Trophoblast cell (in vitro differentiated cells and primary cell): Measurements from ENCODE around the gene RHCE.
"Not testable (repeated sequence)": the region's sequence is repeated elsewhere in the genome, so short reads cannot be mapped to it uniquely, and the experiment has no call there.

Experiments used
- DNase-seq, 2 donors: peaks; one replicate each; pipeline ENCODE4 v3.0.0-alpha.2; 2016
- H2AFZ ChIP-seq: 2 replicates; pipeline ENCODE4 v1.6.1; 2013; ENCODE audit warnings: low read length, moderate library complexity, mild to moderate bottlenecking; ENCODE audit not compliant: insufficient read depth, poor library complexity
- H2AK5ac ChIP-seq: 2 replicates; pipeline ENCODE4 v1.6.1; 2013; ENCODE audit warnings: mild to moderate bottlenecking, low read length
- H2BK120ac ChIP-seq: 2 replicates; pipeline ENCODE4 v1.6.1; 2013; ENCODE audit warnings: low read length, mild to moderate bottlenecking, moderate library complexity; ENCODE audit not compliant: insufficient read depth, poor library complexity
- H2BK12ac ChIP-seq: 2 replicates; pipeline ENCODE4 v1.6.1; 2013; ENCODE audit warnings: mild to moderate bottlenecking, low read length, moderate library complexity
- H2BK5ac ChIP-seq: 2 replicates; pipeline ENCODE4 v1.6.1; 2013; ENCODE audit warnings: low read length, low read depth, moderate library complexity, mild to moderate bottlenecking; ENCODE audit not compliant: poor library complexity
- H3K14ac ChIP-seq: 2 replicates; pipeline ENCODE4 v1.6.1; 2013; ENCODE audit warnings: mild to moderate bottlenecking, low read length
- H3K18ac ChIP-seq: 2 replicates; pipeline ENCODE4 v1.6.1; 2013; ENCODE audit warnings: mild to moderate bottlenecking, low read length
- H3K23ac ChIP-seq: 2 replicates; pipeline ENCODE4 v1.6.1; 2013; ENCODE audit warnings: low read length
- H3K27ac ChIP-seq: 2 replicates; pipeline ENCODE4 v1.5.1; 2013; ENCODE audit warnings: low read depth, mild to moderate bottlenecking, inconsistent platforms, low read length, moderate library complexity
- H3K27me3 ChIP-seq: 2 replicates; pipeline ENCODE4 v1.6.1; 2013; ENCODE audit warnings: inconsistent platforms, mild to moderate bottlenecking, low read length, moderate library complexity; ENCODE audit not compliant: insufficient read depth
- H3K36me3 ChIP-seq, 2 experiments: 1 replicate in 1 of 2; 2 replicates in 1 of 2; pipeline ENCODE4 v1.6.1; 2013; ENCODE audit warnings: low read length in 2 of 2, mild to moderate bottlenecking in 2 of 2, moderate library complexity in 1 of 2; ENCODE audit not compliant: insufficient read depth in 2 of 2, control insufficient read depth in 1 of 2
- H3K4ac ChIP-seq: 2 replicates; pipeline ENCODE4 v1.6.1; 2013; ENCODE audit warnings: low read depth, mild to moderate bottlenecking, low read length, moderate library complexity
- H3K4me1 ChIP-seq, 2 experiments: 1 replicate in 1 of 2; 2 replicates in 1 of 2; pipeline ENCODE4 v1.6.1; 2013; ENCODE audit warnings: low read length in 2 of 2, mild to moderate bottlenecking in 2 of 2, moderate library complexity in 1 of 2; ENCODE audit not compliant: insufficient read depth in 2 of 2, control insufficient read depth in 1 of 2
- H3K4me2 ChIP-seq: 2 replicates; pipeline ENCODE4 v1.6.1; 2013; ENCODE audit warnings: inconsistent platforms, mild to moderate bottlenecking, low read length, moderate library complexity
- H3K4me3 ChIP-seq: 2 replicates; pipeline ENCODE4 v1.5.1; 2013; ENCODE audit warnings: mild to moderate bottlenecking, low read depth, low read length, inconsistent platforms
- H3K79me1 ChIP-seq: one replicate; pipeline ENCODE4 v1.6.1; 2013; ENCODE audit warnings: low read length
- H3K79me2 ChIP-seq: 2 replicates; pipeline ENCODE4 v1.6.1; 2013; ENCODE audit warnings: low read length, mild to moderate bottlenecking; ENCODE audit not compliant: control insufficient read depth, insufficient read depth, poor library complexity
- H3K9ac ChIP-seq: 2 replicates; pipeline ENCODE4 v1.6.1; 2013; ENCODE audit warnings: mild to moderate bottlenecking, low read length
- H3K9me3 ChIP-seq: 2 replicates; pipeline ENCODE4 v1.6.1; 2013; ENCODE audit warnings: low read depth, mild to moderate bottlenecking, control low read depth, inconsistent platforms, low read length; ENCODE audit not compliant: insufficient read depth
- H4K12ac ChIP-seq: 2 replicates; pipeline ENCODE4 v1.6.1; 2013; ENCODE audit warnings: low read depth, mild to moderate bottlenecking, low read length, moderate library complexity
- H4K8ac ChIP-seq: 2 replicates; pipeline ENCODE4 v1.6.1; 2013; ENCODE audit warnings: low read depth, mild to moderate bottlenecking, low read length, moderate library complexity
- H4K91ac ChIP-seq: one replicate; pipeline ENCODE4 v1.6.1; 2013; ENCODE audit warnings: low read depth, mild to moderate bottlenecking, low read length, moderate library complexity
- WGBS: extraction: QIAGEN DNeasy Blood & Tissue Kit; methylation state at CpG from one replicate; pipeline ENCODE4 v1.1.7; 2013; ENCODE audit warnings: missing lambda C conversion rate; ENCODE audit not compliant: insufficient read length, insufficient coverage; ENCODE audit errors: extremely low coverage; 5-methylcytosine and 5-hydroxymethylcytosine counted together

The RHCE gene

DNA sequence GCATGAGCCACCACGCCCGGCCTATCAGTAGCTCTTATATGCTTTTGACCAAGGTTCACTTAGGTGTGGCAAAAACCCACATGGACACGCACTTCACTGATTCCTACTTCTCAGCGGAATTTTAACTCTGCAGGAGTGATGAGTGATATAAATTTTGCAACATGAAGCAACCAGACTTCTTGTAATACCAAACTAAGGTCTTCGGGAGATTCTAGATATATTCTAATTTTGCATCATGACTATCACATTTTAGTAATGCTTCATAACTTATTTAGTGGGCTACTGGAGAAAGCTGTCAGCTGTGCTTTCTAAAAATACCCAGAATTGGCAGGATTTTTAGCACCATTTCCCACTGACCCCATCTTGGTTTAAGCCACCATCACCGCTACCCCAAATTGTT, 27.8 kb downstream of the RHCE start:
- no peak overlapping the region for H4K8ac ChIP-seq
- no peak overlapping the region for H3K4ac ChIP-seq
- DNase-seq: peak in 1 of 2 donors; percentile 72
- no peak overlapping the region for H4K91ac ChIP-seq
- no peak overlapping the region for H2AK5ac ChIP-seq
- no peak overlapping the region for H2BK5ac ChIP-seq
- H3K23ac ChIP-seq: no peak overlapping the region
- no peak overlapping the region for H4K12ac ChIP-seq
- no peak overlapping the region for H3K14ac ChIP-seq
- H3K9ac ChIP-seq: no peak overlapping the region
- no peak overlapping the region for H3K4me3 ChIP-seq
- H2BK12ac ChIP-seq: no peak overlapping the region
- no peaks in the 10 kb centered on the region for H3K4me1 ChIP-seq
- H3K79me1 ChIP-seq: no peaks in the 10 kb centered on the region
- H2AFZ ChIP-seq: no peak overlapping the region
- no peak overlapping the region for H3K27ac ChIP-seq
- H3K18ac ChIP-seq: no peak overlapping the region
- H2BK120ac ChIP-seq: no peak overlapping the region
- H3K27me3 ChIP-seq: no peaks in the 10 kb centered on the region
- WGBS: no CpG with 5 or more reads among the region's 6 CpGs
- no peak overlapping the region for H3K4me2 ChIP-seq
- no peaks in the 10 kb centered on the region for H3K79me2 ChIP-seq
- H3K36me3 ChIP-seq: no peaks in the 10 kb centered on the region
- H3K9me3 ChIP-seq: no peaks in the 10 kb centered on the region

GRCh38 chr1:25389721-25390120, 30.9 kb downstream of the RHCE start:
- not testable (repeated sequence) for H2AK5ac ChIP-seq, H3K4me2 ChIP-seq, H2BK12ac ChIP-seq, H2BK120ac ChIP-seq, H3K9ac ChIP-seq, H4K91ac ChIP-seq, H3K27me3 ChIP-seq, H3K23ac ChIP-seq, H3K14ac ChIP-seq, H2BK5ac ChIP-seq, H2AFZ ChIP-seq, H3K79me2 ChIP-seq, H3K9me3 ChIP-seq, H3K79me1 ChIP-seq, H3K27ac ChIP-seq, DNase-seq, H3K36me3 ChIP-seq, H3K4ac ChIP-seq, H3K4me1 ChIP-seq, H4K12ac ChIP-seq, H3K4me3 ChIP-seq, H3K18ac ChIP-seq, H4K8ac ChIP-seq
- WGBS: no CpG with 5 or more reads among the region's 3 CpGs

DNA sequence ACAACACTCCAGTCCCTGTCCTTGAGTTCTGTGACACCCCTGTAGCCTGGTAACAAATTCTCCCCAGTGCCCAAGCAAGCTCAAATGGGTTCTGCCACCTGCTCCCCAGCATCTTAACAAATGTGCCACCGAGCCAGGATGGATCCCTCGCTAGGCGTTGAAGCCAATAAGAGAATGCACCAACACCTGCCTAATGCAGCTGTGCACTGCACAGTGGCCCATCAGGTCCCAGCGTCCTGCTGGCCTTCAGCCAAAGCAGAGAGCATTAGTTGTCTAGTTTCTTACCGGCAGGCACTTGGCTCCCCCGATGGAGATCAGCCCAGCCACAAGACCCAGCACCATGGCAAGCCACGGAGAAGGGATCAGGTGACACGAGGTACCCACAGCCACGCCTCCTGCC, 31.9 kb downstream of the RHCE start:
- H4K8ac ChIP-seq, H3K4me3 ChIP-seq, H3K9me3 ChIP-seq, H2AK5ac ChIP-seq, H3K27ac ChIP-seq, H3K36me3 ChIP-seq, H2BK12ac ChIP-seq, H3K27me3 ChIP-seq, H2BK5ac ChIP-seq, H2AFZ ChIP-seq, H3K79me2 ChIP-seq, H3K4ac ChIP-seq, H3K9ac ChIP-seq, H2BK120ac ChIP-seq, H4K12ac ChIP-seq, H3K18ac ChIP-seq, H3K14ac ChIP-seq, H3K23ac ChIP-seq, H3K4me2 ChIP-seq, DNase-seq, H3K79me1 ChIP-seq, H3K4me1 ChIP-seq, H4K91ac ChIP-seq: not testable (repeated sequence)
- WGBS: no CpG with 5 or more reads among the region's 9 CpGs

DNA sequence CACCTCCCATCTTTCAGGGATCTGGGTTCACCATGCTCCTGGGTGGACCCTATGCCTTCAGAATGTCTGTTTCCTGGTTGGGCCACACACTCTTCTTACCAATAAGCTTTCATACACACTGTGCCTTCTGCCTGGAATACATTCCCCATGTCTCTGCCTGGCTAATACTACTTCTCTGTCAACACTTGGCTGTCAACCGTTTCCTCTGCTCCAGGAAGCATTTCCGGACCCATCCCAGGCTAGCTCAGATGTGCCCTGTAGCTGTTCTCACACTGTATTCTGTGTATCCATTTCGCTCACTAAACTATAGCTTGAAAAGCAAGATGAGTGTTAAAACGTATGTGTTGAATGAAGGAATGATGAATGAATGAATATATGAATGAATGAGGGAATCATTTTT, 33.5 kb downstream of the RHCE start:
- not testable (repeated sequence) for H3K18ac ChIP-seq, H3K4ac ChIP-seq, H3K27me3 ChIP-seq, H4K12ac ChIP-seq, H4K8ac ChIP-seq, H3K79me1 ChIP-seq, H2AK5ac ChIP-seq, H3K4me3 ChIP-seq, H3K4me2 ChIP-seq, H4K91ac ChIP-seq, H3K9me3 ChIP-seq, H2BK5ac ChIP-seq, H3K4me1 ChIP-seq, H2AFZ ChIP-seq, H2BK12ac ChIP-seq, H3K9ac ChIP-seq, H3K36me3 ChIP-seq, H3K23ac ChIP-seq, H2BK120ac ChIP-seq, H3K79me2 ChIP-seq, H3K27ac ChIP-seq, H3K14ac ChIP-seq, DNase-seq
- WGBS: 100% methylated on average over 1 of the region's 4 CpGs
